A673 (cell line): Measurements from ENCODE around the gene PCDHA12.

Experiments used
- EZH2 ChIP-seq: fragments of 200-600 bp; sonication (generic); IDR thresholded peaks from 2 replicates; pipeline ENCODE4 v1.6.1; 2017; ENCODE audit warnings: borderline replicate concordance, low read depth, mild to moderate bottlenecking, mixed read lengths, antibody characterized with exemption, low read length; ENCODE audit not compliant: poor library complexity, severe bottlenecking
- TF ChIP-seq, protein P1 (sequence below): fragments of 300-800, 200-600 bp; sonication (generic); conservative IDR thresholded peaks from 2 replicates; pipeline ENCODE4 v1.5.1; 2017; ENCODE audit warnings: low read depth, mild to moderate bottlenecking, antibody characterized with exemption, low read length, moderate library complexity, mixed read lengths

DNA sequence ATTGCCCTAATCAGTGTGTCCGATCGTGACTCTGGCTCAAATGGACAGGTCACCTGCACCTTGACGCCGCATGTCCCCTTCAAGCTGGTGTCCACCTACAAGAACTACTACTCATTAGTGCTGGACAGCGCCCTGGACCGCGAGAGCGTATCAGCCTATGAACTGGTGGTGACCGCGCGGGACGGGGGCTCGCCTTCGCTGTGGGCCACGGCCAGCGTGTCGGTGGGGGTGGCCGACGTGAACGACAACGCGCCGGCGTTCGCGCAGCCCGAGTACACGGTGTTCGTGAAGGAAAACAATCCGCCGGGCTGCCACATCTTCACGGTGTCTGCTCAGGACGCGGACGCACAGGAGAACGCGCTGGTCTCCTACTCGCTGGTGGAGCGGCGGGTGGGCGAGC lies 8.3 kb downstream of the PCDHA12 start:
- TF ChIP-seq, protein P1, sequence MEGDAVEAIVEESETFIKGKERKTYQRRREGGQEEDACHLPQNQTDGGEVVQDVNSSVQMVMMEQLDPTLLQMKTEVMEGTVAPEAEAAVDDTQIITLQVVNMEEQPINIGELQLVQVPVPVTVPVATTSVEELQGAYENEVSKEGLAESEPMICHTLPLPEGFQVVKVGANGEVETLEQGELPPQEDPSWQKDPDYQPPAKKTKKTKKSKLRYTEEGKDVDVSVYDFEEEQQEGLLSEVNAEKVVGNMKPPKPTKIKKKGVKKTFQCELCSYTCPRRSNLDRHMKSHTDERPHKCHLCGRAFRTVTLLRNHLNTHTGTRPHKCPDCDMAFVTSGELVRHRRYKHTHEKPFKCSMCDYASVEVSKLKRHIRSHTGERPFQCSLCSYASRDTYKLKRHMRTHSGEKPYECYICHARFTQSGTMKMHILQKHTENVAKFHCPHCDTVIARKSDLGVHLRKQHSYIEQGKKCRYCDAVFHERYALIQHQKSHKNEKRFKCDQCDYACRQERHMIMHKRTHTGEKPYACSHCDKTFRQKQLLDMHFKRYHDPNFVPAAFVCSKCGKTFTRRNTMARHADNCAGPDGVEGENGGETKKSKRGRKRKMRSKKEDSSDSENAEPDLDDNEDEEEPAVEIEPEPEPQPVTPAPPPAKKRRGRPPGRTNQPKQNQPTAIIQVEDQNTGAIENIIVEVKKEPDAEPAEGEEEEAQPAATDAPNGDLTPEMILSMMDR, result no peak
- TF ChIP-seq EZH2, result no peak
